ENCODE results near the gene IBSP. TPM values are rescaled to one million over a fixed set of nuclear protein-coding genes. Genes with fewer than 3 reads are reported as not detected.

IBSP gene
- total and polyA plus RNA-seq, 4 donors = 0.12 to 0.37 (median 0.19) TPM; not detected in 1

DNA sequence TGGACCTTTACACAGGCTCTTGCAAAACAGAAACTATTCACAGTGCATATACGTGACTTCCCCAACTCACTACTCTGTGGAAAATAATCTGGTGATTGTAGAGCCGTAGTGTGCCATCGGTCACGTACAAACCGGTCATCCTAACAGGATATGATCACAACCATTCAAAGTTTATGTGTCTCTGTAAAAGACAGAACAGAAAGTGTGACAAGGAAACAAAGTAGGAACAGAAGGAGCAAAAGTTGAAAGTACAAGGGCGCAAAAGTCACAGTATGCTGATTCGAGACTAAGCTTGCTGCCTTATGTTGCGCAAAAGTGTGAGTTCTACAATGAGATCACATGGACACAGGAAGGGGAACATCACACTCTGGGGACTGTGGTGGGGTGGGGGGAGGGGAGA is 52.0 kb downstream of the IBSP start:
- Histone ChIP-seq H3K4me3 (no peak overlapping the region), H3K9ac (ENCODE audit: insufficient read depth in 1 of 2, low read length in 2 of 2) (no peak overlapping the region), H3K27me3 (ENCODE audit: control insufficient read depth in 3 of 3, insufficient read depth in 3 of 3, low read length in 2 of 3) (no peaks in the 10 kb centered on the region), H3K4me1 (ENCODE audit: control insufficient read depth in 5 of 5, insufficient read depth in 5 of 5, low read length in 5 of 5) (peaks cover 0 to 5% (median 0%) of the 10 kb centered on the region in 5 donors), H3K36me3 (ENCODE audit: control insufficient read depth in 4 of 4, insufficient read depth in 4 of 4, low read length in 4 of 4) (no peaks in the 10 kb centered on the region), H3K9me3 (ENCODE audit: control insufficient read depth in 4 of 4, insufficient read depth in 3 of 4, low read length in 3 of 4) (no peaks in the 10 kb centered on the region), H3K27ac (ENCODE audit: low read depth in 1 of 2, low read length in 1 of 2) (no peak overlapping the region)
- DNase-seq = peak in 1 of 3 donors; percentile 18
- TF ChIP-seq, protein P1, sequence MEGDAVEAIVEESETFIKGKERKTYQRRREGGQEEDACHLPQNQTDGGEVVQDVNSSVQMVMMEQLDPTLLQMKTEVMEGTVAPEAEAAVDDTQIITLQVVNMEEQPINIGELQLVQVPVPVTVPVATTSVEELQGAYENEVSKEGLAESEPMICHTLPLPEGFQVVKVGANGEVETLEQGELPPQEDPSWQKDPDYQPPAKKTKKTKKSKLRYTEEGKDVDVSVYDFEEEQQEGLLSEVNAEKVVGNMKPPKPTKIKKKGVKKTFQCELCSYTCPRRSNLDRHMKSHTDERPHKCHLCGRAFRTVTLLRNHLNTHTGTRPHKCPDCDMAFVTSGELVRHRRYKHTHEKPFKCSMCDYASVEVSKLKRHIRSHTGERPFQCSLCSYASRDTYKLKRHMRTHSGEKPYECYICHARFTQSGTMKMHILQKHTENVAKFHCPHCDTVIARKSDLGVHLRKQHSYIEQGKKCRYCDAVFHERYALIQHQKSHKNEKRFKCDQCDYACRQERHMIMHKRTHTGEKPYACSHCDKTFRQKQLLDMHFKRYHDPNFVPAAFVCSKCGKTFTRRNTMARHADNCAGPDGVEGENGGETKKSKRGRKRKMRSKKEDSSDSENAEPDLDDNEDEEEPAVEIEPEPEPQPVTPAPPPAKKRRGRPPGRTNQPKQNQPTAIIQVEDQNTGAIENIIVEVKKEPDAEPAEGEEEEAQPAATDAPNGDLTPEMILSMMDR (IDR thresholded peaks at IDR 0.05; ENCODE audit: control extremely low read depth, extremely low read depth) = no peak
- ATAC-seq (ENCODE audit: insufficient read depth, low FRiP score) = peak; percentile 25
- 50 to 73% methylated on average over 8 of the region's 8 CpGs for WGBS, 2 donors

- Histone ChIP-seq H3K36me3 (ENCODE audit: control insufficient read depth in 4 of 4, insufficient read depth in 4 of 4, low read length in 4 of 4) (no peaks in the 10 kb centered on the region), H3K4me3 (no peak overlapping the region), H3K9ac (ENCODE audit: insufficient read depth in 1 of 2, low read length in 2 of 2) (no peak overlapping the region), H3K27me3 (ENCODE audit: control insufficient read depth in 3 of 3, insufficient read depth in 3 of 3, low read length in 2 of 3) (no peaks in the 10 kb centered on the region), H3K9me3 (ENCODE audit: control insufficient read depth in 4 of 4, insufficient read depth in 3 of 4, low read length in 3 of 4) (no peaks in the 10 kb centered on the region), H3K4me1 (ENCODE audit: control insufficient read depth in 5 of 5, insufficient read depth in 5 of 5, low read length in 5 of 5) (peaks cover 0 to 5% (median 0%) of the 10 kb centered on the region in 5 donors), H3K27ac (ENCODE audit: low read depth in 1 of 2, low read length in 1 of 2) (no peak overlapping the region)
- 61 to 75% methylated on average over 4 of the region's 4 CpGs for WGBS, 2 donors
- no peak for ATAC-seq (ENCODE audit: insufficient read depth, low FRiP score)
- no peak for DNase-seq
- TF ChIP-seq, protein P1 (IDR thresholded peaks at IDR 0.05; ENCODE audit: control extremely low read depth, extremely low read depth) = no peak
These were observed 52.6 kb downstream of the IBSP start for GRCh38 chr4:87851953-87852352.

- no peak overlapping the region for H3K9ac ChIP-seq (ENCODE audit: insufficient read depth in 1 of 2, low read length in 2 of 2)
- H3K9me3 ChIP-seq (ENCODE audit: control insufficient read depth in 4 of 4, insufficient read depth in 3 of 4, low read length in 3 of 4) = peaks cover 0 to 2% (median 0%) of the 10 kb centered on the region in 4 donors
- 0 to 3% methylated on average over 3 of the region's 3 CpGs for WGBS, 2 donors
- DNase-seq = peak in 2 of 3 donors; percentile 77 to 82
- no peak overlapping the region for H3K27ac ChIP-seq (ENCODE audit: low read depth in 1 of 2, low read length in 1 of 2)
- H3K36me3 ChIP-seq (ENCODE audit: control insufficient read depth in 4 of 4, insufficient read depth in 4 of 4, low read length in 4 of 4) = no peaks in the 10 kb centered on the region
- H3K4me1 ChIP-seq (ENCODE audit: control insufficient read depth in 5 of 5, insufficient read depth in 5 of 5, low read length in 5 of 5) = peaks cover 0 to 5% (median 0%) of the 10 kb centered on the region in 5 donors
- TF ChIP-seq, protein P1 (IDR thresholded peaks at IDR 0.05; ENCODE audit: control extremely low read depth, extremely low read depth) = peak; percentile 22
- H3K27me3 ChIP-seq (ENCODE audit: control insufficient read depth in 3 of 3, insufficient read depth in 3 of 3, low read length in 2 of 3) = no peaks in the 10 kb centered on the region
- no peak overlapping the region for H3K4me3 ChIP-seq
- no peak for ATAC-seq (ENCODE audit: insufficient read depth, low FRiP score)
These were observed 53.8 kb downstream of the IBSP start for GRCh38 chr4:87853108-87853507.

DNA sequence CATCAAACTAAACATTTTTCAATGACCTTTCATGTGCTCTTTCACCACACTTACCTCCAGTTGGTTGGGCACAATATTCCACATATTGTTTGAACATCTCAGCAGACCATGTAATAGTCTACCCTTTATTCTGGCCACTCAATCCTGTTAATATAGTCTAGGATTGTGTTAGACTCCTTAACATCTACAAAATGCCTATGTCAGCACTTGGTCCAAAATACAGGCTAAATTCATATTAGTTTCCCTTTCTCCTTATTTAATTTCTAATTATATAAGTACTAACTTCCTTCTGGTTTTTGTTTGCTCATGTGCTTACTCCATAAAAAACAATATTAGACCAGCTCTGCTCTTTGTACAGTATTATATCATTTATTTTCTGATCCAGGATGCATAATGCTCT is 54.5 kb downstream of the IBSP start:
- H3K27ac ChIP-seq (ENCODE audit: low read depth in 1 of 2, low read length in 1 of 2) = no peak overlapping the region
- DNase-seq = no peak
- no peaks in the 10 kb centered on the region for H3K27me3 ChIP-seq (ENCODE audit: control insufficient read depth in 3 of 3, insufficient read depth in 3 of 3, low read length in 2 of 3)
- H3K4me3 ChIP-seq = no peak overlapping the region
- peaks cover 0 to 2% (median 0%) of the 10 kb centered on the region in 4 donors for H3K9me3 ChIP-seq (ENCODE audit: control insufficient read depth in 4 of 4, insufficient read depth in 3 of 4, low read length in 3 of 4)
- no peak for ATAC-seq (ENCODE audit: insufficient read depth, low FRiP score)
- H3K4me1 ChIP-seq (ENCODE audit: control insufficient read depth in 5 of 5, insufficient read depth in 5 of 5, low read length in 5 of 5) = no peaks in the 10 kb centered on the region
- TF ChIP-seq, protein P1 (IDR thresholded peaks at IDR 0.05; ENCODE audit: control extremely low read depth, extremely low read depth) = no peak
- no peak overlapping the region for H3K9ac ChIP-seq (ENCODE audit: insufficient read depth in 1 of 2, low read length in 2 of 2)
- no peaks in the 10 kb centered on the region for H3K36me3 ChIP-seq (ENCODE audit: control insufficient read depth in 4 of 4, insufficient read depth in 4 of 4, low read length in 4 of 4)
